Measurements from ENCODE around the gene KIAA1217. TPM values are rescaled to one million over a fixed set of nuclear protein-coding genes. Genes with fewer than 3 reads are reported as not detected.

KIAA1217 gene
- total and polyA plus RNA-seq, 2 of the 8 experiments (the other 6 are each of a cell fraction or from before 2014, with no cell fraction given): 4.5 to 15.6 TPM

GRCh38 chr10:24553051-24553612, 344.2 kb downstream of the KIAA1217 start:
- Histone ChIP-seq H3K36me3 (ENCODE audit: control insufficient read depth in 2 of 4, insufficient read depth in 4 of 4, low read length in 3 of 4) (no peaks in the 10 kb centered on the region), H3K4ac (replicated peaks; ENCODE audit: insufficient read length, low read depth, low read length) (no peak overlapping the region), H2BK5ac (ENCODE audit: low read depth, low read length) (no peak overlapping the region), H3K4me3 (ENCODE audit: extremely low read depth in 1 of 4, insufficient read depth in 2 of 4, low read depth in 3 of 4, low read length in 4 of 4) (no peak overlapping the region), H2BK120ac (replicated peaks; ENCODE audit: low read depth, low read length) (no peak overlapping the region), H2AK5ac (ENCODE audit: low read depth, low read length) (peak overlapping the region; percentile 24; the same call in 1 of the 2 replicates), H2BK12ac (ENCODE audit: low read depth, low read length) (no peak overlapping the region), H4K8ac (ENCODE audit: extremely low read depth, insufficient read depth, low read length) (no peak overlapping the region), H3K27me3 (replicated peaks in 1 of 4; ENCODE audit: control insufficient read depth in 3 of 4, extremely low read depth in 1 of 4, insufficient read depth in 3 of 4, low read length in 3 of 4) (no peaks in the 10 kb centered on the region), H3K27ac (ENCODE audit: low read depth, low read length) (no peak overlapping the region), H3K4me2 (ENCODE audit: insufficient read depth in 1 of 2, low read depth in 2 of 2, low read length in 2 of 2) (no peak overlapping the region), H3K23ac (ENCODE audit: insufficient read length) (no peak overlapping the region), H3K9me3 (ENCODE audit: insufficient read depth in 2 of 2, low read depth in 1 of 2, low read length in 1 of 2) (no peaks in the 10 kb centered on the region), H3K79me2 (ENCODE audit: control insufficient read depth in 1 of 2, insufficient read depth in 2 of 2, low read length in 2 of 2) (no peaks in the 10 kb centered on the region), H3K14ac (ENCODE audit: insufficient read length) (no peak overlapping the region), H4K20me1 (replicated peaks in 1 of 2; ENCODE audit: control insufficient read depth in 1 of 2, insufficient read depth in 2 of 2, low read length in 2 of 2) (no peaks in the 10 kb centered on the region), H2BK20ac (ENCODE audit: low read length) (no peak overlapping the region), H3K56ac (replicated peaks; ENCODE audit: insufficient read length, low read depth, low read length) (no peak overlapping the region), H2AFZ (ENCODE audit: low read length) (no peak overlapping the region), H3K23me2 (ENCODE audit: low read depth, low read length) (0 out of 2 replicates have a peak, but pooled peaks cover 2% of the 10 kb centered on the region), H4K91ac (replicated peaks; ENCODE audit: insufficient read length, low read length) (no peak overlapping the region), H2BK15ac (ENCODE audit: low read length) (no peak overlapping the region), H3K79me1 (ENCODE audit: low read depth, low read length) (no peaks in the 10 kb centered on the region), H4K5ac (ENCODE audit: insufficient read length, low read depth, low read length) (no peak overlapping the region), H3K9ac (replicated peaks in 1 of 4; ENCODE audit: extremely low read depth in 1 of 4, low read depth in 3 of 4, low read length in 3 of 4) (no peak overlapping the region), H3K18ac (ENCODE audit: extremely low read depth, low read length) (no peak overlapping the region), H3K4me1 (replicated peaks in 1 of 4; ENCODE audit: control insufficient read depth in 3 of 4, insufficient read depth in 4 of 4, low read length in 3 of 4) (peaks cover 6 to 11% (median 7%) of the 10 kb centered on the region in 4 experiments; a peak in 6 of 7 replicates)
- FAIRE-seq (no peak), DNase-seq (ENCODE audit: low read depth in 1 of 2, low spot score in 2 of 2) (no peak)
- ChIA-PET POLR2A (ENCODE audit: partially characterized antibody) (no interaction called here), CTCF (ENCODE audit: partially characterized antibody) (interaction anchor here (1.0 to 2.5 kb wide), 5 partner anchors 20 to 544 kb away, joined by 3 to 16 read pairs (median 4); no protein-coding TSS in a partner anchor)
- WGBS, 2 experiments (ENCODE audit: extremely low coverage in 1 of 2, insufficient coverage in 1 of 2, insufficient read length in 1 of 2, insufficient replicate concordance in 2 of 2, low coverage in 1 of 2, low lambda C conversion rate in 2 of 2, missing lambda C conversion rate in 1 of 2): 81% methylated on average over 10 of the region's 10 CpGs; no CpG with 5 or more reads in 1 of the 2 experiments
- TF ChIP-seq, protein P1, sequence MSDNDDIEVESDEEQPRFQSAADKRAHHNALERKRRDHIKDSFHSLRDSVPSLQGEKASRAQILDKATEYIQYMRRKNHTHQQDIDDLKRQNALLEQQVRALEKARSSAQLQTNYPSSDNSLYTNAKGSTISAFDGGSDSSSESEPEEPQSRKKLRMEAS (IDR thresholded peaks at IDR 0.05): no peak
- TF ChIP-seq SP2 (IDR thresholded peaks at IDR 0.05; ENCODE audit: low read length) (no peak), RBBP5 (IDR thresholded peaks at IDR 0.05; ENCODE audit: borderline replicate concordance, low read depth, low read length) (no peak), BACH1 (IDR thresholded peaks at IDR 0.05; ENCODE audit: low read length) (no peak), SAP30 (IDR thresholded peaks at IDR 0.05; ENCODE audit: insufficient read depth, insufficient replicate concordance, low read length) (no peak), TAF7 (optimal IDR thresholded peaks at IDR 0.05; ENCODE audit: borderline replicate concordance, low read depth, low read length) (no peak), JUN (IDR thresholded peaks at IDR 0.05; ENCODE audit: low read depth, low read length) (no peak), TAF1 (IDR thresholded peaks at IDR 0.05; ENCODE audit: low read depth, low read length) (no peak), FOSL1 (IDR thresholded peaks at IDR 0.05; ENCODE audit: insufficient read depth, low read depth, low read length) (no peak), KDM1A (IDR thresholded peaks at IDR 0.05; ENCODE audit: borderline replicate concordance, low read length) (no peak), POLR2AphosphoS5 (IDR thresholded peaks at IDR 0.05; ENCODE audit: low read depth, low read length) (no peak)

Measured in H1 (cell line).